Thyroid gland (tissue), 4 donors: ENCODE measurements around the gene PGLYRP2. TPM values are rescaled to one million over a fixed set of nuclear protein-coding genes. Genes with fewer than 3 reads are reported as not detected.

Experiments used
- DNase-seq, 2 donors: peaks; one replicate each; pipeline ENCODE4 v3.0.0-alpha.2; 2019
- H3K27ac ChIP-seq, 3 donors: fragments of 200-600 bp; sonication (generic); 1 replicate in 2 of 3; 2 replicates in 1 of 3; pipeline ENCODE4 v1.5.1; 2016 to 2019; ENCODE audit warnings: mild to moderate bottlenecking in 1 of 3, moderate library complexity in 1 of 3
- H3K27me3 ChIP-seq: fragments of 200-600 bp; sonication (generic); one replicate; pipeline ENCODE4 v1.5.1; 2019
- H3K36me3 ChIP-seq, 2 donors: fragments of 200-600 bp; sonication (generic); one replicate each; pipeline ENCODE4 v1.5.1; 2016 to 2019
- H3K4me1 ChIP-seq, 2 donors: fragments of 200-600 bp; sonication (generic); one replicate each; pipeline ENCODE4 v1.5.1; 2017 to 2019
- H3K4me3 ChIP-seq, 3 donors: fragments of 200-600 bp; sonication (generic); replicated peaks in 1 of 3; 1 replicate in 2 of 3; 2 replicates in 1 of 3; pipeline ENCODE4 v1.5.1; 2016; ENCODE audit warnings: mild to moderate bottlenecking in 1 of 3
- H3K9me3 ChIP-seq: fragments of 200-600 bp; sonication (generic); one replicate; pipeline ENCODE4 v1.5.1; 2017
- POLR2A ChIP-seq, 2 donors: fragments of 450-650 bp; IDR thresholded peaks; one replicate each; pipeline ENCODE4 v1.6.1; 2017; ENCODE audit warnings: antibody characterized with exemption in 2 of 2, mild to moderate bottlenecking in 2 of 2, moderate library complexity in 1 of 2
- WGBS, 2 donors: methylation state at CpG; one replicate each; pipeline ENCODE4 v1.1.5; 2017; 5-methylcytosine and 5-hydroxymethylcytosine counted together
- intact Hi-C: fragments of 100-400 bp; cut with DNase I; formaldehyde crosslinking; loops from one replicate; pipeline ENCODE4 v1.15.1; 2023
- total RNA-seq, 4 donors: library from RNA; depleted of rRNA; stranded (reverse); fragments of >200 nt; gene quantifications; one replicate each; pipeline ENCODE4 v1.2.3, GENCODE V29; 2016
- TF ChIP-seq, protein P1 (sequence below), 6 experiments: fragments of 200-600 bp in 3 of 6; fragments of 450-650 bp in 3 of 6; sonication (generic) in 3 of 6; IDR thresholded peaks; one replicate each; pipeline ENCODE4 v1.5.1; 2016 to 2019; ENCODE audit warnings: antibody characterized with exemption in 6 of 6, mild to moderate bottlenecking in 2 of 6, inconsistent platforms in 1 of 6, moderate library complexity in 1 of 6

PGLYRP2 gene
- total RNA-seq, 4 donors from 2014 or later: not detected

DNA sequence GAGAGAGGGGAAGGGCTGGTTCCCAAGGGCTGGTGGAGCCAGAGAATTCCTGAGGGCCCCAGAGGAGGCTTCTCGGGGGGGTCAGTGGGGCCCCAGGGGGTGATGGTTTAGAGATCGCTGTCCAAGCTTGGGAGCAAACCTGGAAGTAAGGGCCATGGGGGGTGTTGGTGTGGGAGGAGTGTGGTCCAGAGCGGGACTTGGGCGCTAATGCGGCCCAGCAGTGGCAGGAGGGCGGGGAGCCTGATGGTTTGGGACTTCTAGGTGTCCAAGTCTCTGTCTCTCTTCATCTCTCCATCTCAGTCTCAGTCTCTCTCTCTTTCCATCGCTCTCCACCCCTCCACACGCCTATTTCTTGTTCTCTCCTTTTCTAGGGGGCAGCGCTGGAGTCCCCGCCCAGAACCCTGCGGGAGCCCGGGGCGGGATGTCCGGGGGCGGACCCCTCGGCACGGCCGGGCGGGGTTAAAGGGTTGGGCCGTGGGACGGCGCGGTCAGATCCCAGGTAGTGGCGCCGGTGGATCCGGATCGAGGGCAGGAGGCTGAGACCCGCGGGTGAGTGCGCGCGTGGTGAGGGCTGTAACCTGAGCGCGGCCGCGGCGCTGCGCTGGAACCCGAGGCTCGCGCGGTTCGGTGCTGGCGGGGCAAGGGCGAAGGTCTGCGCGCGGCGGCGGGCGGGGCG, 28.9 kb upstream of the PGLYRP2 start, which contains the start of gene CYP4F22:
TSS of gene CYP4F22 (plus strand) at position 491 of the 676 bp plus-strand sequence. CDS start 16,812 bp downstream, outside the sequence.
- DNase-seq: no peak
- intact Hi-C loops: no loop called here
- WGBS, 2 donors: 6 to 8% methylated on average over 27 to 38 of the region's 52 CpGs
- Histone ChIP-seq H3K4me3 (no peak within 1 kb of the TSS), H3K27ac (no peak within 1 kb of the TSS), H3K9me3 (no peaks in the 10 kb centered on the region), H3K36me3 (no peaks in the 10 kb centered on the region), H3K4me1 (peaks cover 0 to 6% of the 10 kb centered on the region in 2 donors), H3K27me3 (no peaks in the 10 kb centered on the region)
- no peak for TF ChIP-seq POLR2A (IDR thresholded peaks at IDR 0.05)
- TF ChIP-seq, protein P1, sequence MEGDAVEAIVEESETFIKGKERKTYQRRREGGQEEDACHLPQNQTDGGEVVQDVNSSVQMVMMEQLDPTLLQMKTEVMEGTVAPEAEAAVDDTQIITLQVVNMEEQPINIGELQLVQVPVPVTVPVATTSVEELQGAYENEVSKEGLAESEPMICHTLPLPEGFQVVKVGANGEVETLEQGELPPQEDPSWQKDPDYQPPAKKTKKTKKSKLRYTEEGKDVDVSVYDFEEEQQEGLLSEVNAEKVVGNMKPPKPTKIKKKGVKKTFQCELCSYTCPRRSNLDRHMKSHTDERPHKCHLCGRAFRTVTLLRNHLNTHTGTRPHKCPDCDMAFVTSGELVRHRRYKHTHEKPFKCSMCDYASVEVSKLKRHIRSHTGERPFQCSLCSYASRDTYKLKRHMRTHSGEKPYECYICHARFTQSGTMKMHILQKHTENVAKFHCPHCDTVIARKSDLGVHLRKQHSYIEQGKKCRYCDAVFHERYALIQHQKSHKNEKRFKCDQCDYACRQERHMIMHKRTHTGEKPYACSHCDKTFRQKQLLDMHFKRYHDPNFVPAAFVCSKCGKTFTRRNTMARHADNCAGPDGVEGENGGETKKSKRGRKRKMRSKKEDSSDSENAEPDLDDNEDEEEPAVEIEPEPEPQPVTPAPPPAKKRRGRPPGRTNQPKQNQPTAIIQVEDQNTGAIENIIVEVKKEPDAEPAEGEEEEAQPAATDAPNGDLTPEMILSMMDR (IDR thresholded peaks at IDR 0.05): no peak

- Histone ChIP-seq H3K27ac (no peak overlapping the region), H3K27me3 (no peaks in the 10 kb centered on the region), H3K36me3 (no peaks in the 10 kb centered on the region), H3K4me3 (no peak overlapping the region), H3K4me1 (peaks cover 0 to 6% of the 10 kb centered on the region in 2 donors), H3K9me3 (no peaks in the 10 kb centered on the region)
- TF ChIP-seq POLR2A (IDR thresholded peaks at IDR 0.05): no peak
- TF ChIP-seq, protein P1 (IDR thresholded peaks at IDR 0.05): no peak
- intact Hi-C loops: no loop called here
- WGBS, 2 donors: 64% methylated on average over 14 of the region's 14 CpGs
- no peak for DNase-seq
These were observed 28.1 kb upstream of the PGLYRP2 start for GRCh38 chr19:15507068-15508034.

DNA sequence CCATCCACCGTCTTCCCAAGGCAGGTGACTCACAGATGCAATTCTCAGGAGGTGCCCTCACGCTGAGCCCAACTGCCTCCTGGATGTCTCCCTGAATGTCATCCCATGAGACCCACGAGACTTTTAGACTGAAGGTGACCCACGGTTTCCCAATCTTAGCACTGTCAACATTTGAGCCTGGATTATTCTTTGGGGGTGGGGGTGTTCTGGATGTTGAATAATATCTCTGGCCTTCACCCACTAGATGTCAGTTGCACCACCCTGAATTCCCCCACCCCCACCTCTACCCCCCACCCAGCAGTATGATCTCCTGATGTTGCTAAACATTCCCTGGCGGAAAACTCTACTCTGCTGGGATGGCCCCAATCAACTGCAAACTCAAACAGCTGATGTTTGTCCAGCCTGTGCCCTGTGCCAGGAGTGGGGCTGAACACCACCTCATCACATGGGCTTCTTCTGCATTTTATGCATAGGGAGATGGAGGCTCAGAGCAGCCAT, 26.8 kb upstream of the PGLYRP2 start:
- Histone ChIP-seq H3K4me3 (no peak overlapping the region), H3K27ac (no peak overlapping the region), H3K27me3 (no peaks in the 10 kb centered on the region), H3K36me3 (no peaks in the 10 kb centered on the region), H3K4me1 (peaks cover 0 to 6% of the 10 kb centered on the region in 2 donors), H3K9me3 (no peaks in the 10 kb centered on the region)
- 64 to 65% methylated on average over 3 to 5 of the region's 5 CpGs for WGBS, 2 donors
- no peak for DNase-seq
- TF ChIP-seq, protein P1 (IDR thresholded peaks at IDR 0.05): no peak
- no peak for TF ChIP-seq POLR2A (IDR thresholded peaks at IDR 0.05)
- intact Hi-C loops: no loop called here

DNA sequence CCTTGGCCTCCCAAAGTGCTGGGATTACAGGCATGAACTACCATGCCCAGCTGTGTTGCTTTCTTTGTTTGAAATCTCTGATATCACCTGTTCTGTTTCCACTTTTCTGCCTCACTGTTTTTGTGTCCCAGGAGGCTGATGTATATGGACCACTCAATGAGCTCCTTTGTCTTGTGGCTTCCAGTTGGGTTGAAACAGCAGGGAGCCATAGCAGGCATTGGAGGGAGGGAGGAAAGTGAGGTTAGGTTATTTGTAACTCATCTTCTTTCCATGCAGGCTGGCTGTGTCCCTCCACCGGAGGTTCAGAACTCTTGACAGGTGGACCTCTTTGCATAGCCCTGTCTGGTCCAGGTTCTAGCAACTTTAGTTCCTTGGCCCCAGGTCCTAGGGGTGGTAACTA, 23.0 kb upstream of the PGLYRP2 start:
- H3K27me3 ChIP-seq: no peaks in the 10 kb centered on the region
- no peak for DNase-seq
- WGBS, 2 donors: 33 to 39% methylated on average over 1 of the region's 1 CpG
- no peak for TF ChIP-seq POLR2A (IDR thresholded peaks at IDR 0.05)
- H3K4me3 ChIP-seq: no peak overlapping the region
- H3K27ac ChIP-seq: no peak overlapping the region
- no peaks in the 10 kb centered on the region for H3K36me3 ChIP-seq
- H3K9me3 ChIP-seq: no peaks in the 10 kb centered on the region
- H3K4me1 ChIP-seq: no peaks in the 10 kb centered on the region
- intact Hi-C loops: no loop called here

GRCh38 chr19:15501596-15501995, 22.3 kb upstream of the PGLYRP2 start:
- H3K27me3 ChIP-seq: no peaks in the 10 kb centered on the region
- intact Hi-C loops: no loop called here
- 30 to 32% methylated on average over 1 of the region's 1 CpG for WGBS, 2 donors
- DNase-seq: no peak
- no peaks in the 10 kb centered on the region for H3K36me3 ChIP-seq
- no peaks in the 10 kb centered on the region for H3K4me1 ChIP-seq
- TF ChIP-seq POLR2A (IDR thresholded peaks at IDR 0.05): no peak
- TF ChIP-seq, protein P1 (IDR thresholded peaks at IDR 0.05): no peak
- no peaks in the 10 kb centered on the region for H3K9me3 ChIP-seq
- H3K4me3 ChIP-seq: no peak overlapping the region
- H3K27ac ChIP-seq: no peak overlapping the region
